GM12878 (cell line): ENCODE results near the gene TNFAIP3. TPM values are rescaled to one million over a fixed set of nuclear protein-coding genes. Genes with fewer than 3 reads are reported as not detected.

ENCODE experiments used
- ATAC-seq: fragments of 200-7000 bp; cut with Tn5 transposase; 3 replicates; pipeline ENCODE4 v1.9.1; 2020; ENCODE audit warnings: mild to moderate bottlenecking, moderate library complexity
- BruUV-seq: library from RNA; stranded (reverse); fragments of 400-500 nt; replicated peaks from 2 replicates; lab custom pipeline; 2021; lab: Mats Ljungman, UMichigan
- CTCF ChIA-PET: fragments of 300-600 bp; sonication (Branson Sonifier 250); formaldehyde crosslinking; extraction: SDS; loops from one replicate; lab custom pipeline; 2021; ENCODE audit warnings: inconsistent platforms; lab: Yijun Ruan, JAX
- POLR2A ChIA-PET: fragments of 350-600 bp; formaldehyde crosslinking; extraction: SDS; loops from one replicate; lab custom pipeline; 2021; ENCODE audit warnings: inconsistent platforms; lab: Charles Lee
- RAD21 ChIA-PET: fragments of 300-600 bp; sonication (Branson Sonifier 250); formaldehyde crosslinking; loops from one replicate; lab custom pipeline; 2023; ENCODE audit warnings: antibody characterized with exemption; ENCODE audit not compliant: unreplicated experiment; lab: Charles Lee
- SMC1A ChIA-PET: fragments of 300-600 bp; sonication (Branson Sonifier 250); formaldehyde crosslinking; loops from one replicate; lab custom pipeline; 2023; ENCODE audit not compliant: unreplicated experiment, uncharacterized antibody; lab: Charles Lee
- DNase-seq: peaks from one replicate; pipeline ENCODE4 v3.0.0-alpha.2; 2011; ENCODE audit warnings: low read depth, low spot score
- FAIRE-seq: peaks from 3 replicates; lab custom pipeline; 2011; peaks lifted over from hg19 to GRCh38; lab: Jason Lieb, UNC
- H2AFZ ChIP-seq: 2 replicates; pipeline ENCODE4 v1.6.0; 2011; ENCODE audit warnings: low read depth, low read length, control low read depth; ENCODE audit not compliant: control insufficient read depth
- H3K27ac ChIP-seq: 2 replicates; pipeline ENCODE4 v1.5.1; 2011; ENCODE audit warnings: control low read depth; ENCODE audit not compliant: control insufficient read depth, insufficient read depth
- H3K27me3 ChIP-seq, 2 experiments: replicated peaks in 1 of 2; 2 replicates each; pipeline versions ENCODE4 v1.6.0 to v1.6.1; 2011; ENCODE audit warnings: low read length in 1 of 2; ENCODE audit not compliant: control insufficient read depth in 2 of 2, insufficient read depth in 2 of 2
- H3K36me3 ChIP-seq, 2 experiments: 2 replicates each; pipeline ENCODE4 v1.5.1; 2011; ENCODE audit warnings: low read length in 1 of 2; ENCODE audit not compliant: control insufficient read depth in 2 of 2, insufficient read depth in 2 of 2
- H3K4me1 ChIP-seq: 2 replicates; pipeline ENCODE4 v1.6.1; 2011; ENCODE audit warnings: mild to moderate bottlenecking, low read length, moderate library complexity, mixed read lengths; ENCODE audit not compliant: control insufficient read depth, insufficient read depth
- H3K4me2 ChIP-seq: 2 replicates; pipeline ENCODE4 v1.6.0; 2011; ENCODE audit warnings: control low read depth; ENCODE audit not compliant: control insufficient read depth, insufficient read depth
- H3K4me3 ChIP-seq: fragments of 200-600 bp; sonication (generic); 2 replicates; pipeline ENCODE4 v1.5.1; 2016
- H3K79me2 ChIP-seq: 2 replicates; pipeline ENCODE4 v1.6.0; 2011; ENCODE audit warnings: low read length; ENCODE audit not compliant: control insufficient read depth, insufficient read depth
- H3K9ac ChIP-seq: 2 replicates; pipeline ENCODE4 v1.8.0; 2011; ENCODE audit warnings: low read length, control low read depth, mixed read lengths; ENCODE audit not compliant: control insufficient read depth, insufficient read depth
- H3K9me3 ChIP-seq: replicated peaks from 3 replicates; pipeline ENCODE4 v1.5.1; 2011; ENCODE audit warnings: mild to moderate bottlenecking, low read length; ENCODE audit not compliant: control insufficient read depth, insufficient read depth
- H4K20me1 ChIP-seq: 2 replicates; pipeline ENCODE4 v1.6.0; 2011; ENCODE audit not compliant: control insufficient read depth, insufficient read depth
- BCL3 ChIP-seq: IDR thresholded peaks from 2 replicates; pipeline ENCODE4 v1.6.1; 2011; ENCODE audit warnings: borderline replicate concordance, low read depth, mild to moderate bottlenecking, moderate library complexity, low read length; ENCODE audit not compliant: insufficient read depth, poor library complexity, severe bottlenecking
- CREM ChIP-seq: IDR thresholded peaks from 2 replicates; pipeline ENCODE4 v1.6.1; 2014; ENCODE audit warnings: antibody characterized with exemption, low read depth
- E2F4 ChIP-seq: IDR thresholded peaks from 2 replicates; pipeline ENCODE4 v1.6.1; 2012; ENCODE audit warnings: low read depth, low read length, improper control_type of control experiment
- EZH2 ChIP-seq: IDR thresholded peaks from 2 replicates; pipeline ENCODE4 v1.6.1; 2012; ENCODE audit warnings: low read depth, mild to moderate bottlenecking, control low read depth, inconsistent platforms, low read length, borderline replicate concordance; ENCODE audit not compliant: control insufficient read depth
- FOS ChIP-seq: IDR thresholded peaks from 3 replicates; pipeline ENCODE4 v1.6.1; 2011; ENCODE audit warnings: borderline replicate concordance; ENCODE audit not compliant: insufficient read length; ENCODE audit errors: extremely low read depth
- TAF1 ChIP-seq: IDR thresholded peaks from 2 replicates; pipeline ENCODE4 v1.6.1; 2011; ENCODE audit warnings: mild to moderate bottlenecking, low read depth, low read length, borderline replicate concordance
- WRNIP1 ChIP-seq: IDR thresholded peaks from 2 replicates; pipeline ENCODE4 v1.6.1; 2011; ENCODE audit warnings: low read depth, low read length, improper control_type of control experiment, borderline replicate concordance
- WGBS: methylation state at CpG from one replicate; pipeline ENCODE4 v1.1.6; 2016; ENCODE audit warnings: low lambda C conversion rate; ENCODE audit not compliant: insufficient replicate concordance, insufficient coverage; ENCODE audit errors: missing lambda C conversion rate; 5-methylcytosine and 5-hydroxymethylcytosine counted together
- in situ Hi-C: fragments of 300-500 bp; cut with MboI; formaldehyde crosslinking; loops from 9 replicates; pipeline ENCODE4 v1.14.3; 2018; ENCODE audit warnings: mixed read lengths
- intact Hi-C: fragments of 100-400 bp; cut with micrococcal nuclease; formaldehyde crosslinking; loops from one replicate; pipeline ENCODE4 v1.14.2; 2022; ENCODE audit not compliant: unreplicated experiment
- polyA plus RNA-seq, 11 experiments: library from polyadenylated mRNA; depleted of rRNA in 4 of 11; unstranded in 6 of 11; stranded (reverse) in 5 of 11; fragments of >200 nt; fragmentation: Nextera tagmentation in 4 of 11; fragmentation: Illumina TruSeq in 1 of 11; extraction: Ambion mirVana in 4 of 11; extraction: Trizol in 1 of 11; gene quantifications; 1 replicate in 1 of 11; 2 replicates in 10 of 11; pipeline versions ENCODE4 v1.2.1 to v1.2.3, GENCODE V29; 2011 to 2016; ENCODE audit warnings: inconsistent platforms in 2 of 11, missing spikeins in 2 of 11, low read depth in 1 of 11
- total RNA-seq, 4 experiments: library from RNA; depleted of rRNA in 3 of 4; stranded (reverse); fragments of >200 nt in 3 of 4; fragmentation: Illumina TruSeq in 1 of 4; extraction: Trizol in 1 of 4; gene quantifications; 2 replicates each; pipeline versions ENCODE4 v1.2.1 to v1.2.3, GENCODE V29; 2013 to 2021

Gene TNFAIP3
- total and polyA plus RNA-seq, 10 of the 15 experiments (the other 5 are each of a cell fraction or from before 2014, with no cell fraction given), result 18.0 to 350 (median 127) TPM

DNA sequence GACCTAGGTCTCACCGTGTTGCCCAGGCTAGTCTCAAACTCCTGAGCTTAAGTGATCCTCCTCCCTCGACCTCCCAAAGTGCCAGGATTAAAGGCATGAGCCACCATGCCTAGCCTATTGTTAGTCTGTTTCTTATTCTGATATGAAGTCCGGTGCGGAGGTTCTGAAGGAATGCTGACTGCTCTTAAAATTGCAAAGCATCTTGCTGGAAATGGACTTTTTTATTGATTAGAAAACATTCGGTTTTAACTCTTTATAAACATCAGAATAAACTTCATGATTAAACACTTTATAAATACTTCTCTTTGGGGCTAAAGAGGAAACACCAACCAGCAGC is 3.2 kb downstream of the TNFAIP3 start:
- H3K36me3 ChIP-seq, result peaks cover 10 to 37% of the 10 kb centered on the region in 2 experiments
- no peak overlapping the region for H2AFZ ChIP-seq
- in situ Hi-C loops, result loop anchor here (10.0 kb wide), 1 partner anchor 245 kb away; no protein-coding TSS in a partner anchor
- DNase-seq, result no peak
- 1% methylated on average over 5 of the region's 5 CpGs for WGBS
- TSS peak; percentile 54 for BruUV-seq
- POLR2A ChIA-PET, result interaction anchor here (1.0 to 6.6 kb wide), 19 partner anchors 11 to 213 kb away, joined by 3 to 42 read pairs (median 7); no protein-coding TSS in a partner anchor
- RAD21 ChIA-PET, result interaction anchor here (0.9 to 20.6 kb wide), 31 partner anchors 8 to 211 kb away, joined by 3 to 774 read pairs (median 8); no protein-coding TSS in a partner anchor
- H3K27me3 ChIP-seq, result no peaks in the 10 kb centered on the region
- H3K4me1 ChIP-seq, result peaks cover 5% of the 10 kb centered on the region; the same call in 1 of the 2 replicates
- TF ChIP-seq CREM (0 out of 2 replicates have a peak, but pooled peaks have one; percentile 4), FOS (no peak)
- no peaks in the 10 kb centered on the region for H3K9me3 ChIP-seq
- no peaks in the 10 kb centered on the region for H4K20me1 ChIP-seq
- peaks cover 90% of the 10 kb centered on the region for H3K79me2 ChIP-seq
- no peak for ATAC-seq
- H3K27ac ChIP-seq, result peak overlapping the region; percentile 72
- intact Hi-C loops, result loop anchor here (1.0 to 5.0 kb wide), 3 partner anchors 57 to 75 kb away; no protein-coding TSS in a partner anchor
- peak overlapping the region; percentile 89 for H3K9ac ChIP-seq
- no peak for FAIRE-seq
- SMC1A ChIA-PET, result interaction anchor here (1.0 to 30.6 kb wide), 25 partner anchors 10 to 767 kb away, joined by 3 to 1237 read pairs (median 8); no protein-coding TSS in a partner anchor
- peak overlapping the region; percentile 92 for H3K4me2 ChIP-seq
- peak overlapping the region; percentile 99 for H3K4me3 ChIP-seq
- CTCF ChIA-PET, result interaction anchor here (0.8 to 24.0 kb wide), 27 partner anchors 8 to 212 kb away, joined by 3 to 712 read pairs (median 11); no protein-coding TSS in a partner anchor

DNA sequence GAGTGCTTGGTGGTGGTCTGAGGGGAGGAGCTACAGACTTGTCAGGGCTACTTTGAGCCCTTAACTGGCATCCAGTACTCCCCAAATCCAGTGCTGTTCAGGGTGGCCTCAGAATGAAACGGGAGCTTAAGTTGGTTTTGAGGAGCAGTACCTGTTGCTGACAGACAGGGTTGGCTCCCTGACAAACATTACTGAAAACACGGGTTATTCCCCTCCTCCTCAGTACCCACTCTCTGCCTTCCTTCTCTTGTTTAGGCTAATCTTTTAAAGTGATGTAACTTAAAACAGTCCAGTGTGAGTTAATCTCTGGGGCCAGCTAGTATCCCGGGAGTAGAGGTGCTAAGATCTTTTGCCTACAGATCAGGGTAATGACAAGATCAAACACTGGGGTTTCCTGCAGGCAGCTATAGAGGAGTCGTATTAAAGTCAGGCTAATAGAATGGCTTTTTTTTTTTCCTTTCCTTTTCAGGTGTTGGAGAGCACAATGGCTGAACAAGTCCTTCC is 3.7 kb downstream of the TNFAIP3 start:
- intact Hi-C loops, result loop anchor here (1.0 to 5.0 kb wide), 3 partner anchors 57 to 75 kb away; no protein-coding TSS in a partner anchor
- WGBS, result 0% methylated on average over 4 of the region's 4 CpGs
- Histone ChIP-seq H3K4me1 (peaks cover 5% of the 10 kb centered on the region; the same call in 1 of the 2 replicates), H3K4me3 (peak overlapping the region; percentile 99), H3K79me2 (peaks cover 94% of the 10 kb centered on the region), H3K9ac (peak overlapping the region; percentile 89), H3K9me3 (no peaks in the 10 kb centered on the region), H4K20me1 (no peaks in the 10 kb centered on the region), H3K4me2 (peak overlapping the region; percentile 92), H3K27me3 (no peaks in the 10 kb centered on the region), H2AFZ (no peak overlapping the region; the same call in 1 of the 2 replicates), H3K27ac (peak overlapping the region; percentile 72), H3K36me3 (peaks cover 12 to 42% of the 10 kb centered on the region in 2 experiments)
- peak; percentile 48 for ATAC-seq
- CTCF ChIA-PET, result interaction anchor here (0.7 to 24.0 kb wide), 29 partner anchors 11 to 212 kb away, joined by 3 to 712 read pairs (median 8); no protein-coding TSS in a partner anchor
- RAD21 ChIA-PET, result interaction anchor here (0.7 to 20.6 kb wide), 42 partner anchors 8 to 649 kb away, joined by 3 to 774 read pairs (median 7); no protein-coding TSS in a partner anchor
- no TSS peak for BruUV-seq
- in situ Hi-C loops, result loop anchor here (10.0 kb wide), 1 partner anchor 244 kb away; no protein-coding TSS in a partner anchor
- DNase-seq, result no peak
- SMC1A ChIA-PET, result interaction anchor here (1.0 to 30.6 kb wide), 27 partner anchors 10 to 768 kb away, joined by 3 to 1237 read pairs (median 8); no protein-coding TSS in a partner anchor
- POLR2A ChIA-PET, result interaction anchor here (1.0 to 6.6 kb wide), 20 partner anchors 10 to 213 kb away, joined by 3 to 42 read pairs (median 7); no protein-coding TSS in a partner anchor
- FAIRE-seq, result no peak
- TF ChIP-seq EZH2, result no peak
- peak; percentile 62 for TF ChIP-seq TAF1
- TF ChIP-seq BCL3, result peak; percentile 41
- no peak for TF ChIP-seq E2F4
- TF ChIP-seq WRNIP1, result 0 out of 2 replicates have a peak, but pooled peaks have one; percentile 20
- TF ChIP-seq CREM, result peak; percentile 19; the same call in 1 of the 2 replicates
